Measurements from ENCODE around the gene CNPY1. TPM values are rescaled to one million over a fixed set of nuclear protein-coding genes. Genes with fewer than 3 reads are reported as not detected.
A peak's percentile ranks its signal among the peaks of the same experiment; 100 is the strongest.

Gene CNPY1
- total RNA-seq, 2 donors from 2014 or later = 0.33 TPM; not detected in 1

DNA sequence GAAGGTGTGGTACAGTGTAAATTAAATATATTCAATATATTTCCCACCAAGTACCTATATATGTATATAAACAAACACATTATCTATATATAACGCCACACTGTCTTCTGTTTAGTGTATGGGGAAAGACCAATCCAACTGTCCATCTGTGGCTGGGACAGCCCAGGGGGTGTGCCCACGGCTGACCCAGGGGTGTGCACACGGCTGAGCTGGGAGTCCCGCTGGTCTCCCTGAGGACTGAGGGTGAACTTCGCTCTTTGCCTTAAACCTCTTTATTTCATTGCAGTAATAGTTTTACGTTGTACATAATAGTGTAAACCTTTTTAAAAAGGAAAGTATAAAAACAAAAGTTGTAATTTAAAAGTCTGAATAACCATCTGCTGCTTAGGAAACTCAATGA is 82.2 kb downstream of the CNPY1 start:
- no peak for DNase-seq
- H3K9me3 ChIP-seq (ENCODE audit: control insufficient read depth, low read length) = no peaks in the 10 kb centered on the region
- H3K27me3 ChIP-seq (ENCODE audit: control insufficient read depth, insufficient read depth, low read length, poor library complexity, severe bottlenecking) = peaks cover 100% of the 10 kb centered on the region
- H3K9me3 Mint-ChIP-seq = no peaks in the 10 kb centered on the region
- 22% methylated on average over 6 of the region's 6 CpGs; no CpG with 5 or more reads in 1 of the 2 experiments for WGBS, 2 experiments (ENCODE audit: insufficient coverage in 1 of 2, insufficient read length in 1 of 2)
- no peak overlapping the region for H3K9ac ChIP-seq (ENCODE audit: extremely low read depth, low read length, poor library complexity, severe bottlenecking)
- H3K36me3 Mint-ChIP-seq (ENCODE audit: low read depth) = no peaks in the 10 kb centered on the region
- peaks cover 100% of the 10 kb centered on the region for H3K27me3 Mint-ChIP-seq (ENCODE audit: insufficient read depth)
- H3K4me1 ChIP-seq (ENCODE audit: control insufficient read depth, insufficient read depth, low read length) = peaks cover 4% of the 10 kb centered on the region
- no peak overlapping the region for H3K27ac Mint-ChIP-seq
- H3K36me3 ChIP-seq (ENCODE audit: control insufficient read depth, insufficient read depth, low read length) = no peaks in the 10 kb centered on the region
- no peak overlapping the region for H3K4me3 ChIP-seq (ENCODE audit: low read length)
- TF ChIP-seq CTCF (conservative IDR thresholded peaks at IDR 0.05) = no peak
- H3K27ac ChIP-seq (ENCODE audit: low read depth, low read length) = no peak overlapping the region
- H3K4me3 Mint-ChIP-seq = no peak overlapping the region
- peaks cover 11% of the 10 kb centered on the region for H3K4me1 Mint-ChIP-seq

- no peak overlapping the region for H3K27ac Mint-ChIP-seq
- 11 to 13% methylated on average over 10 to 15 of the region's 15 CpGs for WGBS, 2 experiments (ENCODE audit: insufficient coverage in 1 of 2, insufficient read length in 1 of 2)
- TF ChIP-seq CTCF (conservative IDR thresholded peaks at IDR 0.05) = no peak
- Histone ChIP-seq H3K4me3 (ENCODE audit: low read length) (no peak overlapping the region), H3K36me3 (ENCODE audit: control insufficient read depth, insufficient read depth, low read length) (no peaks in the 10 kb centered on the region), H3K4me1 (ENCODE audit: control insufficient read depth, insufficient read depth, low read length) (peaks cover 4% of the 10 kb centered on the region), H3K9ac (ENCODE audit: extremely low read depth, low read length, poor library complexity, severe bottlenecking) (no peak overlapping the region), H3K27ac (ENCODE audit: low read depth, low read length) (no peak overlapping the region), H3K27me3 (ENCODE audit: control insufficient read depth, insufficient read depth, low read length, poor library complexity, severe bottlenecking) (peaks cover 100% of the 10 kb centered on the region), H3K9me3 (ENCODE audit: control insufficient read depth, low read length) (no peaks in the 10 kb centered on the region)
- peaks cover 99% of the 10 kb centered on the region for H3K27me3 Mint-ChIP-seq (ENCODE audit: insufficient read depth)
- H3K9me3 Mint-ChIP-seq = no peaks in the 10 kb centered on the region
- peaks cover 12% of the 10 kb centered on the region for H3K4me1 Mint-ChIP-seq
- DNase-seq = peak; percentile 59
- H3K4me3 Mint-ChIP-seq = no peak overlapping the region
- H3K36me3 Mint-ChIP-seq (ENCODE audit: low read depth) = no peaks in the 10 kb centered on the region
These were observed 83.1 kb downstream of the CNPY1 start for GRCh38 chr7:155463114-155463811.

DNA sequence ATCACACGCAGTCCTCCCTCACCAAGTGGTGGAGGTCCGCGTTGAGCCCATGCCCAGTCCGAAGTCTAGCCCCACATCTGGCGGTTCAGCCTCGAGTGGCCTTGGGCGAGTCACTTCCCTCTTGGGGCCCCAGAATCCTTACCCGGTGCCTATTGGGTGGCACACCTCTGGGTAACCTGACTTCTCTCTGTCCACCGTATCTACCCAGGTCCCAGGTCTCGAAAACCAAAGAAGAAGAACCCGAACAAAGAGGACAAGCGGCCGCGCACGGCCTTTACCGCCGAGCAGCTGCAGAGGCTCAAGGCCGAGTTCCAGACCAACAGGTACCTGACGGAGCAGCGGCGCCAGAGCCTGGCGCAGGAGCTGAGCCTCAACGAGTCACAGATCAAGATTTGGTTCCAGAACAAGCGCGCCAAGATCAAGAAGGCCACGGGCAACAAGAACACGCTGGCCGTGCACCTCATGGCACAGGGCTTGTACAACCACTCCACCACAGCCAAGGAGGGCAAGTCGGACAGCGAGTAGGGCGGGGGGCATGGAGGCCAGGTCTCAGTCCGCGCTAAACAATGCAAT is 84.1 kb downstream of the CNPY1 start:
- TF ChIP-seq CTCF (conservative IDR thresholded peaks at IDR 0.05) = no peak
- 10 to 13% methylated on average over 2 to 33 of the region's 33 CpGs for WGBS, 2 experiments (ENCODE audit: insufficient coverage in 1 of 2, insufficient read length in 1 of 2)
- no peaks in the 10 kb centered on the region for H3K9me3 ChIP-seq (ENCODE audit: control insufficient read depth, low read length)
- H3K4me1 ChIP-seq (ENCODE audit: control insufficient read depth, insufficient read depth, low read length) = no peaks in the 10 kb centered on the region
- Mint-ChIP-seq H3K9me3 (no peaks in the 10 kb centered on the region), H3K27ac (no peak overlapping the region), H3K36me3 (ENCODE audit: low read depth) (no peaks in the 10 kb centered on the region), H3K4me1 (peaks cover 8% of the 10 kb centered on the region), H3K4me3 (no peak overlapping the region), H3K27me3 (ENCODE audit: insufficient read depth) (peaks cover 95% of the 10 kb centered on the region)
- DNase-seq = peak; percentile 67
- H3K27ac ChIP-seq (ENCODE audit: low read depth, low read length) = no peak overlapping the region
- H3K9ac ChIP-seq (ENCODE audit: extremely low read depth, low read length, poor library complexity, severe bottlenecking) = no peak overlapping the region
- no peak overlapping the region for H3K4me3 ChIP-seq (ENCODE audit: low read length)
- peaks cover 97% of the 10 kb centered on the region for H3K27me3 ChIP-seq (ENCODE audit: control insufficient read depth, insufficient read depth, low read length, poor library complexity, severe bottlenecking)
- H3K36me3 ChIP-seq (ENCODE audit: control insufficient read depth, insufficient read depth, low read length) = no peaks in the 10 kb centered on the region
